Measurements from ENCODE around the gene MEGF8.

The MEGF8 gene

GRCh38 chr19:42360787-42361544 is 35.5 kb downstream of the MEGF8 start:
- no peak overlapping the region for H3K4me3 ChIP-seq (replicated peaks; ENCODE audit: insufficient read depth, low read length)
- TF ChIP-seq POLR2AphosphoS5 (IDR thresholded peaks at IDR 0.05; ENCODE audit: low read depth) (no peak), GABPA (IDR thresholded peaks at IDR 0.05; ENCODE audit: low read depth) (no peak), SPI1 (IDR thresholded peaks at IDR 0.05; ENCODE audit: borderline replicate concordance, low read depth) (no peak)
- H3K27ac ChIP-seq (replicated peaks), result no peak overlapping the region
- H3K27me3 ChIP-seq (ENCODE audit: insufficient read depth, poor library complexity, severe bottlenecking), result no peaks in the 10 kb centered on the region
- no peak for DNase-seq (ENCODE audit: low read depth in 1 of 2, low spot score in 1 of 2)

- no peak overlapping the region for H3K27ac ChIP-seq (replicated peaks)
Observed at GRCh38 chr19:42361545-42361910, 36.1 kb downstream of the MEGF8 start.

GRCh38 chr19:42362342-42362741 is 36.9 kb downstream of the MEGF8 start:
- no peak for DNase-seq (ENCODE audit: low read depth in 1 of 2, low spot score in 1 of 2)
- Histone ChIP-seq H3K27ac (replicated peaks) (no peak overlapping the region), H3K27me3 (ENCODE audit: insufficient read depth, poor library complexity, severe bottlenecking) (no peaks in the 10 kb centered on the region), H3K4me3 (replicated peaks; ENCODE audit: insufficient read depth, low read length) (no peak overlapping the region)
- TF ChIP-seq SPI1 (IDR thresholded peaks at IDR 0.05; ENCODE audit: borderline replicate concordance, low read depth), result no peak
- no peak for TF ChIP-seq POLR2AphosphoS5 (IDR thresholded peaks at IDR 0.05; ENCODE audit: low read depth)
- no peak for TF ChIP-seq CTCF (IDR thresholded peaks at IDR 0.05; ENCODE audit: insufficient read depth, low read length)
- TF ChIP-seq GABPA (IDR thresholded peaks at IDR 0.05; ENCODE audit: low read depth), result no peak
- no peak for TF ChIP-seq REST (IDR thresholded peaks at IDR 0.05; ENCODE audit: insufficient replicate concordance, low read depth)

More at GRCh38 chr19:42361545-42361910, 36.1 kb downstream of the MEGF8 start:
- Histone ChIP-seq H3K4me3 (replicated peaks; ENCODE audit: insufficient read depth, low read length) (no peak overlapping the region), H3K27me3 (ENCODE audit: insufficient read depth, poor library complexity, severe bottlenecking) (no peaks in the 10 kb centered on the region)
- TF ChIP-seq SPI1 (IDR thresholded peaks at IDR 0.05; ENCODE audit: borderline replicate concordance, low read depth) (no peak), CTCF (IDR thresholded peaks at IDR 0.05; ENCODE audit: insufficient read depth, low read length) (no peak)
- no peak for DNase-seq (ENCODE audit: low read depth in 1 of 2, low spot score in 1 of 2)

- DNase-seq (ENCODE audit: low read depth in 1 of 2, low spot score in 1 of 2), result no peak
- Histone ChIP-seq H3K27ac (replicated peaks) (no peak overlapping the region), H3K4me3 (replicated peaks; ENCODE audit: insufficient read depth, low read length) (no peak overlapping the region), H3K27me3 (ENCODE audit: insufficient read depth, poor library complexity, severe bottlenecking) (no peaks in the 10 kb centered on the region)
- TF ChIP-seq GABPA (IDR thresholded peaks at IDR 0.05; ENCODE audit: low read depth) (no peak), SPI1 (IDR thresholded peaks at IDR 0.05; ENCODE audit: borderline replicate concordance, low read depth) (no peak), REST (IDR thresholded peaks at IDR 0.05; ENCODE audit: insufficient replicate concordance, low read depth) (no peak), CTCF (IDR thresholded peaks at IDR 0.05; ENCODE audit: insufficient read depth, low read length) (no peak), POLR2AphosphoS5 (IDR thresholded peaks at IDR 0.05; ENCODE audit: low read depth) (no peak)
Observed at GRCh38 chr19:42362891-42363440, 37.5 kb downstream of the MEGF8 start.

All from HL-60 (cell line).